HG03025 (cell line): ENCODE measurements around the gene SETBP1.

Experiments used
- ATAC-seq: cut with Tn5 transposase; IDR thresholded peaks from one replicate; pipeline ENCODE4 v1.9.1; 2021; ENCODE audit warnings: mild to moderate bottlenecking, moderate library complexity; ENCODE audit not compliant: unreplicated experiment, low FRiP score

SETBP1 gene

GRCh38 chr18:44997174-44997573 is 316.5 kb downstream of the SETBP1 start:
- ATAC-seq: no peak

- no peak for ATAC-seq
Measured at GRCh38 chr18:44998360-44998759, 317.7 kb downstream of the SETBP1 start.

- no peak for ATAC-seq
Measured at GRCh38 chr18:45004546-45005080, 323.9 kb downstream of the SETBP1 start.

- no peak for ATAC-seq
Measured at GRCh38 chr18:45006934-45007333, 326.2 kb downstream of the SETBP1 start.

- ATAC-seq: no peak
Measured at GRCh38 chr18:45007531-45007930, 326.8 kb downstream of the SETBP1 start.

GRCh38 chr18:45008694-45009413 is 328.2 kb downstream of the SETBP1 start:
- ATAC-seq: no peak

GRCh38 chr18:45009756-45010155 is 329.1 kb downstream of the SETBP1 start:
- ATAC-seq: no peak

- ATAC-seq: no peak
Measured at GRCh38 chr18:45012286-45012685, 331.6 kb downstream of the SETBP1 start.

GRCh38 chr18:45014047-45014501 is 333.4 kb downstream of the SETBP1 start:
- no peak for ATAC-seq

- no peak for ATAC-seq
Measured at GRCh38 chr18:45015788-45016128, 335.1 kb downstream of the SETBP1 start.

GRCh38 chr18:45019469-45019868 is 338.8 kb downstream of the SETBP1 start:
- ATAC-seq: no peak

- ATAC-seq: no peak
Measured at GRCh38 chr18:45023519-45023918, 342.8 kb downstream of the SETBP1 start.

GRCh38 chr18:45024357-45025088 is 343.8 kb downstream of the SETBP1 start:
- no peak for ATAC-seq

GRCh38 chr18:45025089-45025450 is 344.4 kb downstream of the SETBP1 start:
- no peak for ATAC-seq

- no peak for ATAC-seq
Measured at GRCh38 chr18:45026162-45026561, 345.5 kb downstream of the SETBP1 start.

- no peak for ATAC-seq
Measured at GRCh38 chr18:45034179-45034578, 353.5 kb downstream of the SETBP1 start.

GRCh38 chr18:45037618-45038017 is 356.9 kb downstream of the SETBP1 start:
- no peak for ATAC-seq

GRCh38 chr18:45039376-45039775 is 358.7 kb downstream of the SETBP1 start:
- ATAC-seq: no peak

- no peak for ATAC-seq
Measured at GRCh38 chr18:45040879-45041278, 360.2 kb downstream of the SETBP1 start.

- ATAC-seq: no peak
Measured at GRCh38 chr18:45044787-45045186, 364.1 kb downstream of the SETBP1 start.

- no peak for ATAC-seq
Measured at GRCh38 chr18:45046228-45046627, 365.5 kb downstream of the SETBP1 start.

- ATAC-seq: no peak
Measured at GRCh38 chr18:45046961-45047360, 366.3 kb downstream of the SETBP1 start.
